Body of pancreas (tissue), 4 donors: ENCODE measurements around the gene CHCHD3. TPM values are rescaled to one million over a fixed set of nuclear protein-coding genes. Genes with fewer than 3 reads are reported as not detected.
A peak's percentile ranks its signal among the peaks of the same experiment; 100 is the strongest.

Source experiments
- ATAC-seq: fragments of 150-250 bp; one replicate; pipeline ENCODE4 v1.9.1; 2016
- DNase-seq, 4 donors: peaks; one replicate each; pipeline ENCODE4 v3.0.0-alpha.2; 2019
- H3K27ac ChIP-seq, 4 donors: fragments of 200-600 bp; sonication (generic); 1 replicate in 3 of 4; 2 replicates in 1 of 4; pipeline versions ENCODE4 v1.5.1 to v1.6.1; 2016 to 2019; ENCODE audit warnings: mild to moderate bottlenecking in 1 of 4, mixed read lengths in 1 of 4, moderate library complexity in 1 of 4
- H3K27me3 ChIP-seq, 2 donors: fragments of 200-600 bp; sonication (generic); one replicate each; pipeline ENCODE4 v1.6.0; 2016; ENCODE audit warnings: mild to moderate bottlenecking in 1 of 2
- H3K36me3 ChIP-seq, 2 donors: fragments of 200-600 bp; sonication (generic); replicated peaks in 1 of 2; 2 replicates each; pipeline ENCODE4 v1.5.1; 2016; ENCODE audit warnings: low read depth in 2 of 2; ENCODE audit not compliant: insufficient read depth in 1 of 2
- H3K4me1 ChIP-seq: fragments of 200-600 bp; sonication (generic); one replicate; pipeline ENCODE4 v1.6.0; 2016
- H3K4me3 ChIP-seq, 2 donors: fragments of 200-600 bp; sonication (generic); 1 replicate in 1 of 2; 2 replicates in 1 of 2; pipeline ENCODE4 v1.5.1; 2016 to 2019
- H3K9me3 ChIP-seq, 3 donors: fragments of 200-600 bp; sonication (generic); 1 replicate in 2 of 3; 2 replicates in 1 of 3; pipeline ENCODE4 v1.5.1; 2016
- CTCF ChIP-seq, 7 experiments: fragments of 450-650 bp in 4 of 7; fragments of 200-600 bp in 3 of 7; sonication (generic) in 3 of 7; IDR thresholded peaks; one replicate each; pipeline ENCODE4 v1.5.1; 2016 to 2019; ENCODE audit warnings: antibody characterized with exemption in 7 of 7
- POLR2A ChIP-seq, 3 donors: fragments of 450-650 bp; IDR thresholded peaks; one replicate each; pipeline ENCODE4 v1.6.1; 2016; ENCODE audit warnings: antibody characterized with exemption in 3 of 3, mild to moderate bottlenecking in 2 of 3
- WGBS, 2 donors: methylation state at CpG; one replicate each; pipeline ENCODE4 v1.1.5; 2017; 5-methylcytosine and 5-hydroxymethylcytosine counted together
- intact Hi-C: fragments of 100-400 bp; cut with DNase I; formaldehyde crosslinking; loops from one replicate; pipeline ENCODE4 v1.15.1; 2023
- total RNA-seq, 2 donors: library from RNA; depleted of rRNA; stranded (reverse); fragments of >200 nt; gene quantifications; one replicate each; pipeline ENCODE4 v1.1.0, GENCODE V29; 2016

The CHCHD3 gene
- total RNA-seq, 2 donors from 2014 or later = 24.4 to 32.6 TPM

DNA sequence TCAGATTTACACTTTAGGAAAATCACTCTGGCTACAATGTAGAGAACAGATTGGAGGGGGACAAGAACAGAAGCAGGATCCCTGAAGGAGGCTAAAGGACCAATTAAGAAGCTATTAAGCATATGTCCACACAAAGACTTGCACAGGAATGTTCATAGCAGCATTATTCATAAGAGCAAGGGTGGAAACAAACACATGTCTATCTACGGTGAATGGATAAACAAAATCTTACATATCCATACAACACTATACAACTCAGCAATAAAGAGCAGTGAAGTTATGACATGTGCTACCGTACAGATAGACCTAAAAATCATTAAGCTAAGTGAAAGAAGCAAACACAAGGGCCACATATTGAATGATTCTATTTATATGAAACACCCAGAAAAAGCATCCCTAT, 10.4 kb downstream of the CHCHD3 start:
- DNase-seq (no peak), ATAC-seq (no peak)

DNA sequence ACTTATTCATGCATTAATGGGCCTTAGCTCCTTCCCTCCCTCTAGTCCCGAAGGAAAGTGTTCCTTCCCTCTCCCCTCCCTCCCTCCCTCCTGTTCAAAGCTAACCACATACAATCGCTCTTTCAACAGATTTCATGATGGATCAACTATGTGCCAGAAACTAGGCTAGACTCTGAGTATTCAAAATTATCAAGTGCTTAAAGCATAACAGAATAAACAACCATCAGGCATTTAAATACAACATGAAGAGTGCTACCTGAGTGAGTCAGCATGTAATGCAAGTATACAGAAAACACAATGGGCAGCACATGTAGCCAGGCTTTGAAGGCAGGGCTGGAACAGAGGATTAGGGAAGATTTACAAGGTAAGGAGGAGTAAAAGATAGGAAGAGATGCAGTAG, 11.3 kb downstream of the CHCHD3 start:
- Histone ChIP-seq H3K4me3 (no peak overlapping the region), H3K4me1 (no peaks in the 10 kb centered on the region), H3K27me3 (no peaks in the 10 kb centered on the region), H3K27ac (no peak overlapping the region), H3K36me3 (peaks cover 0 to 8% of the 10 kb centered on the region in 2 donors), H3K9me3 (no peaks in the 10 kb centered on the region)
- TF ChIP-seq POLR2A (IDR thresholded peaks at IDR 0.05) (no peak), CTCF (IDR thresholded peaks at IDR 0.05) (no peak)
- DNase-seq (no peak), ATAC-seq (no peak)
- WGBS, 2 donors = 36 to 54% methylated on average over 2 of the region's 2 CpGs
- intact Hi-C loops = no loop called here

More for the DNA sequence above, 10.4 kb downstream of the CHCHD3 start:
- Histone ChIP-seq H3K27me3 (no peaks in the 10 kb centered on the region), H3K36me3 (peaks cover 0 to 8% of the 10 kb centered on the region in 2 donors), H3K9me3 (no peaks in the 10 kb centered on the region), H3K4me1 (no peaks in the 10 kb centered on the region), H3K4me3 (no peak overlapping the region), H3K27ac (no peak overlapping the region)
- intact Hi-C loops = no loop called here
- WGBS, 2 donors = 93 to 97% methylated on average over 2 of the region's 2 CpGs
- TF ChIP-seq POLR2A (IDR thresholded peaks at IDR 0.05) (no peak), CTCF (IDR thresholded peaks at IDR 0.05) (no peak)

GRCh38 chr7:133065301-133065700, 16.6 kb downstream of the CHCHD3 start:
- TF ChIP-seq CTCF (IDR thresholded peaks at IDR 0.05) = no peak
- no peak for TF ChIP-seq POLR2A (IDR thresholded peaks at IDR 0.05)
- no peaks in the 10 kb centered on the region for H3K27me3 ChIP-seq
- intact Hi-C loops = no loop called here
- H3K4me3 ChIP-seq = no peak overlapping the region
- peaks cover 18% of the 10 kb centered on the region for H3K4me1 ChIP-seq
- peaks cover 0 to 8% of the 10 kb centered on the region in 2 donors for H3K36me3 ChIP-seq
- DNase-seq (no peak), ATAC-seq (no peak)
- H3K27ac ChIP-seq = no peak overlapping the region
- H3K9me3 ChIP-seq = no peaks in the 10 kb centered on the region
- WGBS, 2 donors = 93 to 98% methylated on average over 1 of the region's 1 CpG

DNA sequence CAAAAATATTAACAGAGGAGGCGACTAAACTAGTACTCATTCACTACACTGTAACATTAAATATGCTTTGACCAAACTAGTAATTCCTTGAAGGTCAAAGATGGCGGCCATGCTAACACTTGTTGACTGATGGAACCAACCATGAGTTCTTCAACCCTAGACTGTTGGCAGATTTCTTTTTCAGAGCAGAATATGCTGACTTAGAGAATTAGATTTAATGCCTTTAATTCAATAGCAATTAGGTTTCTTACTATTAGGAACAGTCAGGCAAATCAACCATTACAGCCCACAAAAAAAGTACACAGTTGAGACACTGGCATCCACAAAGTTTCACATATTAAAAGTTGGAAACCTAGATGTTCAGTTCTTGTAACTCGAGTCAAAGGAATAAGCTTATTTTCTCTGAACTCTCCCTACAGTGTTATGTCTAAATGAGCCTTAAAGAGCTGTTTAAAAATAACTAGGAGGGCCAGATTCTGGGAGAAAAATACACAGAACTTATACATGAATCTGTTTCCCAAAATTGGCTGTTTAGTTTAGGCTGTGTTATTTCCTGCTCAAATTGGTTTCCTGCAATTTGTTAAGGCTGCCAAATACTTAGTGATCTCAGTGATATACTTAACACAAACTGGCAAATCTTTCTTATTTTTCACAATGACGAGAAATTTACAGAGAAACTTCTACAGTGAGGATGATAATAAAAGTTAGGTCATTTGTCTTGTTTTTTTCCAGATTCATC, 17.6 kb downstream of the CHCHD3 start:
- WGBS, 2 donors = 90 to 95% methylated on average over 4 of the region's 4 CpGs
- Histone ChIP-seq H3K9me3 (no peaks in the 10 kb centered on the region), H3K27me3 (no peaks in the 10 kb centered on the region), H3K4me3 (no peak overlapping the region), H3K27ac (no peak overlapping the region), H3K36me3 (peaks cover 0 to 8% of the 10 kb centered on the region in 2 donors), H3K4me1 (peaks cover 29% of the 10 kb centered on the region)
- no peak for TF ChIP-seq POLR2A (IDR thresholded peaks at IDR 0.05)
- ATAC-seq (no peak), DNase-seq (no peak)
- intact Hi-C loops = no loop called here

DNA sequence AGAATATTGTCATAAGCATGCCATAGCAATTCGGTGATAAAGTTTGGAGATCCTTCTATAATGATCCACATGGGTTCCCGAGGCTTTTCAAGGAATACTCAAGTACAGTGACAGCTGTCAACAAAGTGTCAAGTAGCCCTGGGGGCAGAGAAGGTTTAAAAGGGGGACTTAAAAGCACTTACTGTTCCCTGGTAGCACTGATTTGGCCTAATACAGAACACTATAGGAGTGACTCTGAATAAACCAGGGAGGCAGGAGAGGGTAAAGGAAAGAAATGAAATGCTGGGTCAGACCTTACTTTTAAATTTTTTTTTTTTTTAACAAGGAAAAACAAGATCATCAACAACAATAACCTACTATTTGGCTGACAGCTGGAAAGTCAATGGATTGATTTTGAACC, 20.1 kb downstream of the CHCHD3 start:
- intact Hi-C loops = no loop called here
- DNase-seq (no peak), ATAC-seq (no peak)
- 34 to 43% methylated on average over 2 of the region's 2 CpGs for WGBS, 2 donors
- no peaks in the 10 kb centered on the region for H3K36me3 ChIP-seq
- no peak overlapping the region for H3K4me3 ChIP-seq
- no peaks in the 10 kb centered on the region for H3K27me3 ChIP-seq
- H3K27ac ChIP-seq = peak overlapping the region in 3 of 4 donors; percentile 35 to 57 (median 44)
- H3K4me1 ChIP-seq = peaks cover 42% of the 10 kb centered on the region
- TF ChIP-seq POLR2A (IDR thresholded peaks at IDR 0.05) (no peak), CTCF (IDR thresholded peaks at IDR 0.05) (no peak)
- no peaks in the 10 kb centered on the region for H3K9me3 ChIP-seq
